Left lobe of liver (tissue), 2 donors: Measurements from ENCODE around the gene WDFY2. TPM values are rescaled to one million over a fixed set of nuclear protein-coding genes. Genes with fewer than 3 reads are reported as not detected.

Experiments used
- ATAC-seq: fragments of 200-7000 bp; cut with Tn5 transposase; one replicate; pipeline ENCODE4 v1.9.1; 2020; ENCODE audit warnings: mild to moderate bottlenecking, moderate library complexity
- DNase-seq: peaks from one replicate; pipeline ENCODE4 v3.0.0-alpha.2; 2020; ENCODE audit warnings: low spot score
- total RNA-seq: library from RNA; stranded (reverse); gene quantifications from one replicate; pipeline ENCODE4 v1.2.1, GENCODE V29; 2021
- donor health status: DM: no; HTN: no; CAD: no; lungs with moderate emphysema.
- donor health status: DM: no; HTN: yes; CAD: no.

WDFY2 gene
- total RNA-seq, 1 donor from 2014 or later, result 6.2 TPM

DNA sequence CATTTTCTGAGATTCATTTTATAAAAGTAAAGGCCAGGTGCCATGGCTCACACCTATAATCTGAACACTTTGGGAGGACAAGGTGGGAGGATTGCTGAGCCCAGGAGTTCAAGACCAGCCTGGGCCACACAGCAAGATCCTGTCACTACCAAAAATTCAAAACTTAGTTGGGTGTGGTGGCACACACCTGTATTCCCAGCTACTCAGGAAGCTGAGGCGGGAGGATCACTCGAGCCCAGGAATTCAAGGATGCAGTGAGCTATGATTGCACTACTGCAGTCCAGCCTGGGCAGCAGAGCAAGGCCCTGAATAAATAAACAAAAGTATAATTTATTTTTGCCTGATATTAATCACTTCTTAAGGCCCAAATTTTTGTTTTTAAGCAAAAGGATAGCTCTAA lies 179.2 kb downstream of the WDFY2 start:
- DNase-seq (no peak), ATAC-seq (no peak)

DNA sequence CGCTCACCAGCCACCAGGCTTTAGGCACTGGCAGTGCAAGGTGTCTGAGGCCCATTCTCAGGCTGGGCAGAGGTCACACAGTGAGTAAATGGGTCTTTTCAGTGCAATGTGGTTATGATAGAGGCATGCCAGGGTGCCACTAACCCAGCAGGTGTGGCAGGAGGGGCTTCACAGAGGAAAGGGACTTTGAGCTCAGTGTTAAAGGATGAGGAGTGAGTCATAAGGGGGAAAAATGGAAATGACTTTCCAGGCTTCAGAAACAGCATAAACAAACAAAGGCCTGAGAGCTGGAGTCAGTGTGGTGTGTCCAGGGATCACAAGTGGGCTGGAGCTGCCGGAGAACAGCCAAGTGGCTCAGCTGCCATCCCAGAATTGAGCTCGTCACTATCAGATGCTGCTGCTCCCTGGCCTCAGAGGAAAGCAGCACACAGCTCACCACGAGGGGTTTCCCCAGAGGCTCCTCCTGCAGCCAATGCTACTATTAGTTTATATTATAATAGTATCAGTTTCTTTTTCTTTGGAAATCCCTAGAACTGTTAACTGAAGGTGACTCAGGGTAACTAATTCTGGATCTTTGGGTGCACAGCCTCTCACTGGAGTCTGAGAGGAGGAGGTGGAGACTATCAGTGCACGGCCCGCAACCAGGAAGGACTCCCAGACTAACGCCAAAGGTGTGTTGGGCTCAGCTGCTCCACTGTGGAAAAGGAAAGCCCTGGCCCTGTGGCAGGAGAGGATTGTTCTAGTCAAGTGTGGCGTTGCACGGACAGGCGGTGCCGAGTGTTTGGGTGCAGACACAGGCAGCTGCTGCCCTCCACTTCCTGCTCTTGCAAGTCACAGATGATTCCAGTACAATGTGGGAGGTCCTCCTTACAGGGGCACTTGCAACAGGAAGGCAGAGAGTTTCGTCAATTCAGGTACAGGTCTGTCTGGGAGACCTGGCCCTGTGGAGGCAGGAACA lies 180.2 kb downstream of the WDFY2 start:
- DNase-seq (no peak), ATAC-seq (peak; percentile 22)

DNA sequence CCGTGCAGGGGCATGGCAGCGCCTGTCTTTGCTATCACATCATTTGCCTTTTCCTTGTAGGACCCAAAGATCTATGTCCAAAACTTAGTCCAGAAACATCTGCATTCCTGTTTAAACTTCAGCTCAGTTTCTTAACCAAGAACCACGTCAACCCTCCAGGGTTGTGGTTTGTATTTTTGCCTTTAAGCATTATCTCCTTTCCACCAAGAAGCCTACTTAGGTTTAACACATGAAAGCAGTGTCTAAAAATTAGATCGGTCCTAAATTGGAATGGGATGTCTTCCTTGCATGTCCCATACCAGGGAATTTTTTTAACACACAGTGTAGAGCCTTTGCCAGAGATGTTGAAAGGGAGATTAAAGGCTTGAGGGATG lies 180.9 kb downstream of the WDFY2 start:
- DNase-seq (no peak), ATAC-seq (no peak)

DNA sequence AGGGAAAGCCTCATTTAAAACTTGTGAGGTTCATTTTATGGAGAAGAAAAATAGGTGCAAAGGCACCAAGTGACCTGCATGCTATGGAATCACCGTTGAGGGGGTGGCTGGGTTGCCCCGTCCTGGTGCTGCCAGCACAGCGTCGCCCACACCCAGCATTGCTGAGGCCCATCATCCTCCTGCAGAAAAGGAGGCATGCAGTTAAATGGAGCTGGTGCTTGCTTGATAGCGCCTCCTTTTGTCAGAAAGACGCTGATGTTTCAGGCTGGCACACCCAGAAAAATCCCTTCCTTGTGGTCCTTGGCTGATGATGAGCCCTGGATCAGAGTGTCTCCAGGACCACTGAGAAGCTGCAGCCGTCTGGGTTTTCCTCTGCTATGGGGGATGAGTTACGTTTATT lies 182.8 kb downstream of the WDFY2 start:
- DNase-seq, result no peak
- ATAC-seq, result no peak

DNA sequence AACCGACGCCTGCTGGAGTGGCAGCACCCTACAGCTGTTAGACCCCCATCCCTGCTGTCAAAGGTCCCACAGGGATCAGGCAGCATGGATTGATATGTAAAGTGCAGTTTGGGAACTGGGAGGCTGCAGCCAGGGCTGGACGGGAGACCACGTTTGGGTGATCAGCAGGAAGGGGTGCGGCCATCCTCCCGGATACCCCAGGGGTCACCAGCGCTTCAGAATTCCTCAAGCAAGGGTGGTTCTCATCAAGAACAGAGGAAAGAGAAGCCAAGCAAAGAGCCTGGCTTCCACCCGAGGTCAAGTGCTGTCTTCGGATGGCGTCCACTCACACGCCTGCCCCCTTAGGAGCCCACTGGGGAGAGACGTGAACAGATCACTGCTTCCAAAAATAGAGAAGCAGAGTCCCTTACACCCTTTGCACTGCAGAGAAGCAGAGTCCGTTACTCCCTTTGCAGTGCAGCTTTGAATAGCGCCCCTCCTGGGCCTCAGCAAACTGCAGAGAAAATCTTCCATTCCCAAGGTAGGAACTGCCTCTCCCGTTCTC lies 184.2 kb downstream of the WDFY2 start:
- ATAC-seq, result no peak
- no peak for DNase-seq

DNA sequence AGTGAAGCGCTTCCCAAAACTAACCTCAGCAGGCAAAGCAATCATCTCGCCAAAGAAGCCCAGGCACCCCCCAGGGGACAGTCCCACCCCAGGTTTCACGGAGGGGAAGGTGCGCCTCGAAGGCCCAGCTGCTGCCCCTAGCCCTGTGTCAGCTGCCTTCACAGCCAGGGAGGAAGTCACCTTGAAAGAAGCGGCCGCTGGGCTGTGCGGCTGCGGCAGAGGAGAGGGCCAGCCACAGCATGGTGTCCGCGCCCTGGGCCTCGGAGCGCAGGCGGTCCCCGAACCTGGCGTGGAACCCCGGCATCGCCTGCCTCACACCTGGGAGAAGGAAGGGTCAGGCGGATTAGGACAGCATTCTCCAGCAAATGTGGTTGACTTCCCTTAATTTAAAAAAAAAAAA lies 184.7 kb downstream of the WDFY2 start:
- ATAC-seq (no peak), DNase-seq (no peak)

DNA sequence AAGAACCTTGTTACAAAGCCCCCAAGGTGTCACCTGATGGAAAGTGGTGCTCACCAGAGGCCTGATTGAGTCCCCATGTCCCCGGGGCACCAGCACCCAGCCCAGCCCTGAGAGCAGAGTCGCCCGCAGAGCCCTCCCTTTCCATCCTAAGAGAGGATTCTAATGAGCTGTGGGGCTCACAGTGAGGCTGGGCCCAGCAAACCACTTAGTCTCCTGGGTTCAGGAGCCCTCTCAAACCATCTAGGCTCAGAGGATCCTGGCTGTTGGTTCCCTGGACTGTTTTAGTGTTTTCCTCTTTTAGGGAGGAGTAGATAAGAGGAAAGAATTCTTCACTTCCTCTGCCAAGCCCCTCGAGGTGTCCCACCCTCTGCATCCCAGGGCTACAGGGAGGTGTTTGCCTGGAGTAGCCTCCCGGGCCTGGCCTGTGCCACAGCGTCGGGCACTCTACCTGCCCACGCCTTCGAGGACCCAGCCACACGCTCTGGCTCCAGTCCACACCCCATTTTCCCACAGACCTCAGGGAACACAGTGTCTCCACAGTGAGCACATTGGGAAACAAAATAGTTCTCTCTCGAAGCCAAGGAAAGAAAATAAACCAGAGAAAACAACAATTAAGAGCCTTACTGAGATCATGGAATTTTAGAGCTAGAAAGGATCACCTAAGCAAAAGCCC lies 185.3 kb downstream of the WDFY2 start:
- peak; percentile 53 for ATAC-seq

DNA sequence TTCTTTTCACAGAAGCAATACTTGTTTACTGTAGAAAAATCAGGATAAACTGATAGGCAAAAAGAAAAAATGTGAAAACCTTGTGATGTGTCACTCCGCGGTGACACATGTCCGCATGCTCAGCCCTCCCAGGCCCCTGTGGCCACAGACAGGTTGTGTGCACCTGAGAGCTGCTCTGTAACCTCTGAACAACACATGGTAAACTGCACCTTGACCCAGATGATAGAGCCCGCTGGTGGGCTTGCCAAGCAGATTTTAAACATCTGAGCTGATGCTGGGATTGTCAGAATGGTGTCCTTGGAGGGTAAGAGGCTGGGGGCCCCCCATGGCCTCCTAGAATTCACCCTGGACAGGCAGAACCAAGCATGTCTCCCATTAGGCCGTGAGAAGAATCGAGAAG lies 185.9 kb downstream of the WDFY2 start:
- peak; percentile 35 for ATAC-seq
- DNase-seq, result no peak

More for the DNA sequence above, 185.3 kb downstream of the WDFY2 start:
- no peak for DNase-seq

DNA sequence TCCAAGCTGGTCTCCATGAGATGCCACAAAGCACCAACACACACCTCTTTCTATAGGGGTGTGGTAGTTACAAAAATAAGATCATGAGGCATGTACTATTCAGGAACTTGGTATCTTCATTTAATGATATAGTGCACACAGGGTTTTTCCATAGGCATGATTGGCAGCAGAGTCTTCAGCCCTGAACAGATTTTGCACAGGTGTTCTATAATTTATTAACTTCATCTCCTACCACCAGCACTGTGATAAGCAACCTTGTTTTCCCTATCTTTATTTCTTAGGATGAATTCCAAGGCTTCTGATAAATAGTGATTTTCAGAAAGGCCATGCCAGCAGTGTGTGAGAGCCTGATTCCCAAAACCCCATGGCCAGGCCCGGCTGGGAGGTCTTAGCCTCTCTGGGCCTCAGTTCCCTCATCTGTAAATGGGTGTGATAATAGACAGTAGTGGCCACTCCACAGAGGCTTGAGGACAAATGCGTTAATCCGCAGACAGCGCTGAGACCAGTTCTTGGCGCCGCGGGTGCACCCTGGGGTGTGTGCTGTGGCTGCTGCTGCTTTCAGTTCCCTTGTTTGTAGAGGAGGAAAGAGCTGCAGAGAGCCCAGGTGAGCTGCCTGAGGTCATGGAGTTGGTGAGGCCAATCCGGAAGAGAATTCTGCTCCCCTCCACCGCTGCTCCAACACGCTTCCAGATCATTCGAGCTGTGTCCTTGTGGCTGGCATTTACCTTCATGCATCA lies 186.6 kb downstream of the WDFY2 start:
- DNase-seq (no peak), ATAC-seq (no peak)

DNA sequence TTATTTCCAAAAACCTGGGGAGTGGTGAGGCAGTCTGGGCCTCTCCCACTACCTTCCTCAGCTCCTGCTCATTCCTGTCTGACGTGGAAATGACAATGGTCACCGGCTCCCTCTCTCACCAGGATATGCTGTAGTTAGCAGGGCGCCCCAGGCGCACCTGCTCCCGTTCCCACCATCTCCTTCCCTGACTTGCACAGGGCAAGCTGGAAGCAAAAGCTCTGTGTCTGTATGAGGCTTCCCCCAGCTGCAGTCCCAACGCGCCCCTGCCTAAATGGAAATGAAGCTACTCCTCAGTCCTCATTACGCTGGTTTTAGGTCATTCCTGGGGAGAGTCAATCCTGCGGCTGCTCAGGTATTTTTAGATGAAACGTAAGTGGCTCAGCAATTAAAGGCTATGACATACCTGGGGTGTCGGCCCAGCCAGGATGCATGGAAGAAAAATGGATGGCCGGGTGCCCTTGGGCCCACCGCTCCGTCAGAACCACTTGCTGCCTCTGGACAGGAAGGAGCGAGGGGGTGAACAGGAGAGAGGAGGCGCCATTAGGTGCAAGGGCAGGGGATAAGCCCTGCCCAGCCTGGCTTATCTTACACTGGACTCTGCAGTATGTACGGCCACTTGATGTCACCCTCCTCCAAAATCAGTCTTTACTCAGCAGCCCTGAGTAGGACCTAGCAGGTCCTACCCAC lies 187.3 kb downstream of the WDFY2 start:
- no peak for DNase-seq
- peak; percentile 35 for ATAC-seq

DNA sequence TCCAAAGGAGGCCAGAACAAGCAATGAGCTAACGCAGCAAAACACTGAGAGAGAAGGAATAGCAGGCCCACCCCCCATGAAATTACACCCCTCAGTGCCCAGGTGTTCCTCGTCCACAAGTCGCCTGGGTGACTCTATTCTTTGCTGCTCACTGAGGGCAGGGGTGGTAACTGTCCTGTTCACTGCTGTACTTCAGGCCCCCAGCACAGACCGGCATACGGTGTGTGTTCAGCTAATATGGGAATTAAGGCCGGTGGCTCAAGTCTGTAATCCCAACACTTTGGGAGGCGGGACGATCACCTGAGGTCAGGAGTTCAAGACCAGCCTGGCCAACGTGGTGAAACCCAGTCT lies 187.8 kb downstream of the WDFY2 start:
- no peak for ATAC-seq
- DNase-seq, result no peak

DNA sequence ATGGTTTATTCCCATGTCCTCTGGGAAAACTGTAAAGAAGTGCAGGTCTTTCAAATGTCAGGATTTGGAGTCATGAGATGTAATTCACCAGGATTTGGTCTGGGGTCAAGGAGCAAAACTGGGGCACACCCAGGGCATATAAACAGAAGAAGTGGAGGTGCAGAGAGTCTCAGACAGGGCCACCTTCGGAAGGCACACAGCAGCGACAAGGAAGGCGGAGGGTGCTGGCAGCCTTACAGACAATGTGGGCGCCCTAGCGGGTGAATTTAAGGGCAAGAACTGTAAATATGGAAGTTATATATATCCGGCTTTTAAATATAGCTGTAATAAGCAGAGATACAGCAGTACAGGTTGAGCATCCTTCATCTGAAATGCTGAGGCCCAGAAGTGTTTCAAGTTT lies 188.5 kb downstream of the WDFY2 start:
- no peak for ATAC-seq

DNA sequence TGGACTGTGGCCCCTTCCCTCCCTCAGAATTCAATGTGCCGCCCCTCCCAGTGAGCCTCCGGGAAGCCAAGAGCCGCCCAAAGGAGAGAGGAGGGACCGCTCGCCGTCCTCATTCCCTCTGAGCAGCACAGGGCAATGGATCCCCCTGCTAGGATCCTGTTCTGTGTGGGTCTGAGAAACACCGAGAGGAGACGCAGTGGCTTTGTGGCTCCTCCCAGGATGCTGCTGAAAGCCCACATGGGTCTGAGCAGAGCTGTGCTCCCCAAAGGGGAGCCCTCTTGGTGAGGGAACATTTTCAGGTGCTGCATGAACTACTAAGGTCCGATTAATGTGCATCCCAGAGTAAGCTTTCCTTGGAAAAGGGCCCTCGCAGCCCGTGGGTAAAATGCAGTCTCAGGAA lies 189.3 kb downstream of the WDFY2 start:
- ATAC-seq, result no peak
- DNase-seq, result no peak

More for the DNA sequence above, 188.5 kb downstream of the WDFY2 start:
- no peak for DNase-seq

DNA sequence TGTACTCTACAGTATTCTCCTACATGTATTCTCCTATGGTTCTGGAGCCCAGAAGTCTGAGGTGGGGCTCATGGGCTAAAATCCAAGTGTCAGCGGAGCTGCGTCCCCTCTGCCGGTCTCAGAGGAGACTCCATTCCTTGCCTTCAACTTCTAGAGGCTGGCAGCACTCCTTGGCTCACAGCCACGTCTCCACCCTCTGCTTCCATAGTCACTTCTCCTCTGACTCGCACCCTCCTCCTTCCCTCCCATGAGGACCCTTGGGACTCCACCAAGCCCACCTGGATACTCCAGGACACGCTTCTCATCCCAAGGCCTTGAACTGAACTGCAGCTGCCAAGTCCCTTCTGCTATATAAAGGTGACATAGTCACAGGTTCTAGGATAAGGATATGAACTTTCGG lies 191.9 kb downstream of the WDFY2 start:
- ATAC-seq, result no peak
- no peak for DNase-seq

DNA sequence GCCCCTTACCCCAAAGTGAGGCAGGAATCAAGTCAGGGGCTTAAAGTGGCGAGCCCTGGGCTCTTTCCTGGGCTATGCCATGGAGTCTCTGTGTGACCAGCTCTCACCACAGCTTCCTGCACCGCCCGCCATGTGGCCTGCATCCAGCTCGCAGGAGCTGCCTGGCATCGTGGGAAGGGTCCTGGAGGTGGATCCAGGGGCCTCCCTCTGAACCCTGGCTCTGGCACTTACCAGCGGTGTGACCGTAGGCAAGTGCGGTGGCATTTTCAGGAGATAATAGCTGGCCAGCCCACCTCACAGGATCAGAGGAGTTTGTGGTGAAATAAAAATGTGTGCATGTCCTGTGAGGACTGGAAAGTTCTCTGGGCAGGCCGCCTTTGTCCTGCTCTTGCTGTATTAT lies 193.7 kb downstream of the WDFY2 start:
- DNase-seq (no peak), ATAC-seq (no peak)

DNA sequence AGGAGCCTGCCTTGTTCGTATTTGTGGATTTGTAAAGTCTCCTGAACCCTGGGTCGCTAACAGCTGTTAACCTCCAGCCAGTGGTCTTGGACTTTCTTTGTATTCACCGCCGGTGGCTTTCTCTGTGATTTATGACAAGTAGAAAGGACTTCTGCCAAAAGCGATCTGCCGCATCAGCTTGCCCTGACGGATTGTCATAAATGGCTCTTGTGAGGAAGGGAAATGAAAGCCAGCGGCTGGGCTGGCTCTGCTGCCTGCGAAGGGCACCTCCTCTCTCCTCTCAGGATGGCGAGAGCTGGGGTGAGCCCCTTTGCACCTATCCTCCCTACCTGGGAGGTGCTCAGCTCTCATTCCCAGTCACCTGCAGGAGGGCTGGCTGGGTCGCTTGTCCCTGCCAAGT lies 194.1 kb downstream of the WDFY2 start:
- ATAC-seq (no peak), DNase-seq (no peak)

DNA sequence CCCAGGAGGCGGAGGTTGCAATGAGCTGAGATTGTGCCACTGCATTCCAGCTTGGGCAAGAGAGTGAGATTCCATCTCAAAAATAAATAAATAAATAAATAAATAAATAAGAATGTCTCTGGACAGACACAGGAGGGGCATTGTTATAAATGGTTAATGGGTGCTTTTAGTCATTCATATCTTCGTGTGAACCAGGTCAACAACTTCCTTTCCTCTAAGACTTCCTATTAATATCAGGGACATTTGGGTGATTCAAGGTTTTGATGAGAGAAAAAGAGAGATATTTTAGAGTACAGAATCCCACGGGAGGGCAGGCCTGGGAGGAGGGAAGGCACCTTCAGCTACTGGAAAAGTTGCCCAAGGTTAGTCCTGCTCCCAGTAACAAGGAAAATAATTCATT lies 195.8 kb downstream of the WDFY2 start:
- DNase-seq, result no peak
- ATAC-seq, result no peak

DNA sequence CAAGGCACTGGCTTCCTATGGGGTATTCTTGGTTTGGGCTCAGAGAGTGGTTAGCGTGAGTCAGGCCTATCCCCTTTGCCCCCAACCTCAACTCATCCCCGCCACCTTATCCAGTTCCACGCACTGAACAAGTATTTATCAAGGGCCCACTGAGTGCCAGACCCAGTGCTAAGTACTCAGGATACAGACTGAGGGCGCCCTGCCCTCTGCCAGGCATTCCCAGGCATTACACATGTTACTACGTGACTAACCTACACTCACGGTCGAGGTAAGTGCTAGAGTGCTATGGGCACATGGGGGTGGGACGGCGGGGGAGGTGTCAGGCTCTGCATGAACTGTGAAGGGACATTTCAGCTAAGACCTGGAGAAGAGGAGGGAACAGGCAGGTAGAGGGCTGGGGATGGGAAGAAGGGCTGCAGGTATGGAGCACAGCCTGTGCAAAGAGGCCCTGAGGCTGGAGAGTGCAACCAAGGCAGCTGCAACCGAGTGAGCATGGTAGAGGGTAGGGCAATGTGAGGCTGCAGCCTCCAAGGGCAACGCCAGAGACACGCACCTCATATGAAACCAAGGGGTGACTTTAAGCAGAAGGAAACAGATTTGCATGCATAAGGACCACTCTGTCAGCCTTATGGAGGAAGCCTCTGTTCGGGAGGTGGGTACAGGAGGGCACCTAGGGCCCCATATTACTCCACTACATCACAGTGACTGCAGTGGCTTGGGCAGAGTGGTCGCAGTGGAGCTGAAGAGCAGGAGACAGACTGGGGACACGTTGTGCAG lies 197.2 kb downstream of the WDFY2 start:
- DNase-seq (no peak), ATAC-seq (peak; percentile 21)

DNA sequence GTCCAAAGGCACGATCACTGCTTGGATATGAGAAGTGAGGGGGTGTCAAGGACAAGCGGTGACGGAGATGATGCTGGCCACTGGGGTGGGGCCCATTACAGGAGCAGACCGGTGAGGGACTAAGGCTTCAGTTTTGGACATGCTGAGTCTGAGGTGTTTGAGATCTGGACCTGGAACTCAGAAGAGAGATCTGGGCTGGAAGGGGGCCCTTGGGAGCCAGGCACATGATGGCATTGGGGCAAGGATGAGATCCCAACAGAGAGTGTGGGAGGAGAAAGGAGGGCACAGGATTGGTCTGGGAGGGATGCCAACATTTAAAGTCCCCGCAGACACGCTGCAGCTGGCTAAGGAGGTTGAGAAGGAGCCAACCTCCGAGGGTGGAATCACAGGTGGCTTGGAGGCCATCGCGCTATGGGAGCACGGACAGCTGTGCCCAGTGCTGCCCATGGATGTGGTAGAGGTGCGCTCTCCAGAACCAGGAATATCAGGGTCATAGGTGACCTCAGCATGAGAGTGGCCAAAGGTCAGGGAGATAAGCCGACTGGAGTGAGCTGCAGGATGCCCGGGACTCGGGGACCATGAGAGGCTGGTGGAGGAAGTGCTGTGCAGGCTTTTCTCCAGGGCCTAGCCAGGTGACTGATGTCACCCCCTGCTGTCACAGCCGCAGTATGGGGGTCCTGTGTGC lies 197.9 kb downstream of the WDFY2 start:
- DNase-seq, result peak; percentile 73
- ATAC-seq, result peak; percentile 96
